SH-SY5Y (cell line): ENCODE measurements around the gene SMS.

Source experiments
- GATA2 ChIP-seq: IDR thresholded peaks from 2 replicates; pipeline ENCODE4 v1.6.1; 2011; ENCODE audit warnings: mild to moderate bottlenecking, low read depth, low read length
- GATA3 ChIP-seq: IDR thresholded peaks from 2 replicates; pipeline ENCODE4 v1.6.1; 2011; ENCODE audit warnings: low read depth, mild to moderate bottlenecking, low read length, moderate library complexity

DNA sequence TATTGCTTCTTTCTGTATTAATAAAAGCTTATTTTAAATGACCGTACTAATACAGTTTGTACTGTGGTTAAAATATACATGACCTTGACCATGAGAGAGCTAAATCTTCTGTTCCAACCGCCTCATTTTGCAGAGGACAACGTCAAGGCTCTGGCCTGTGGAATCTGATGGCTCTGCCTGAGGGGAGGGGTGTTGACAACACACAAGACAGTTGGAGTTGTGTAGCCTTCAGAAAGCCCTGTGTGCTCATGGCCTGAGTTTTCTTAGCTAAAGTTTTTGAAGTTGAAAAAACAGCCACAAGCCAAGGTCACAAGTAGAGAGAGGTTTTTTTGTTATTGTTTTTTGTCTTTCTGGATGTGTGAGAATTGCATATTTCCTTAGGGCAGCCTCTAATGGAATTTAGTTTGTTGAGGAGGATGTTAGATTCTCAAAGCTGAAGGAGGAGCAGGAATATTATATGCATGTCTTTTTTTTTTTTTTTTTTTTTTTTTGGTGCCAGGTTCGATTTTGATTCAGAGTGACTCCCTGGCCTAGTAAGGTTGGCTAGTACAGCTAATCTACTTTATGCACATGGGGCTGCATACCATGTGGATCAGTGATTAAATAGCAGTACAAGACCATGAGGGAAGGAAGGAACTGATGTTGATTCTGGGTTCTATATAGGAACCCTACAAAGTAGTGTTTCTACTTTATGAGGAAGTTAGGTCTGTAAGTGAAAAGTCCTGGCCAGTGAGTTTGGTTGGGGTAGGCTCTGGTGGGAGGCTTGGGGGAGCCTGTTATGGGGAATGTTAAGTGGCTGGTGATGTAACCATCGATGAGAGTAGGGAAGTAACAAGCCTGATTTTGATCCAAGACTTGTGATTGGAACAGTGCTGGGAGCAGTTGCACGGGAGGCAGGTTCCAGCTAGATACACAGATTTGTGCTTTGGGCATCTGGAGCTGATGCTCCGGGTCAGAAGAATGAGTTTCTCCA, 20.3 kb downstream of the SMS start:
- TF ChIP-seq GATA2 (no peak), GATA3 (no peak)
